PFSK-1 (cell line): ENCODE data around the gene IDUA.

Experiments used
- FOXP2 ChIP-seq: optimal IDR thresholded peaks from 2 replicates; pipeline ENCODE3; 2011; ENCODE audit warnings: borderline replicate concordance, control low read depth, inconsistent platforms; ENCODE audit not compliant: insufficient read depth; ENCODE audit errors: extremely low read length, extremely low read depth
- POLR2AphosphoS5 ChIP-seq: IDR thresholded peaks from 2 replicates; pipeline ENCODE4 v1.6.1; 2012; ENCODE audit warnings: low read depth, mild to moderate bottlenecking, control low read depth, low read length, moderate library complexity
- TAF1 ChIP-seq: IDR thresholded peaks from 2 replicates; pipeline ENCODE4 v1.6.1; 2012; ENCODE audit warnings: low read length, control low read depth, borderline replicate concordance; ENCODE audit not compliant: insufficient read depth

DNA sequence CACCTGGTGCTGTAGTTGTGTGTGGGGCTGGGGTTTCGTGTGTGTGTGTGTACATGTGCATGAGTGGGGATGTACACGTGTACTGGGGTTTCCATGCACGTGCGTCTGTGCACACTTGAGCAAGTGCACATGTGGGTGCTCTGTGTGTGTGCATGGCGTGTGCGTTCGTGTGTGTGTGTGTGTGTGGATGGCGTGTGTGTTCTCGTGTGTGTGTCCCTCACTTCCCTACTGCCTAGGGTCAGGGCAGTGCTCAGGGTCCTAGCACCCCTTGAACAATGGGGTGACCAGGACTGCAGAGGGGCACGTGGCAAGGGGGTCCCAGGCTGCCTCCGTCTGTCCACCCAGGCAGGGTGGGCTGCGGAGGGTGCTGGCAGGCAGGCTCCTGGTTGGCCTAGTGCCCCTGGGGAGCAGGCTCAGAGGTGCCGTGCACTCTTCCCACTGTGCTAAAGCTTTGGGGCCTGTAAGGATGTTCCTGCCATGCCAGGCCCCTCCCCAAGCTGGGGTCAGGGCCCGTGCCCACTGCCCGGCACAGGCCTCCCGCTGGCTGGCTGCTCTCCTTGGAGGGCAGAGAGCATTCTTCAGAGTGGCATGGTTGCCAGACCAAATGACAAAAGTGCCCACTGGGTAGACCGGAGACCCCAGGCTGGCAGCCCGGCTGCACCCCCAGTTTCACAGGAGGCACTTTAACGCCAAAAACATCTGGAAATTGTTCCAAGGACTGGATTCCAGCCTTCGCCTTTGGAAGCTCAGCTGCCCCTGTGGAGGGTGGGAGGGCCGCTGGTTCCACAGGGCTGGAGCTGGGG is 53.7 kb downstream of the IDUA start:
- TF ChIP-seq POLR2AphosphoS5 (no peak), TAF1 (no peak), FOXP2 (no peak)
